HTR-8/SVneo (cell line): Measurements from ENCODE around the gene PLCL2.

Experiments
- DNase-seq: peaks from one replicate; pipeline ENCODE4 v3.0.0; 2011; ENCODE audit warnings: low spot score, mixed read lengths; ENCODE audit not compliant: insufficient read length
- FAIRE-seq: peaks from 2 replicates; lab custom pipeline; 2011; peaks lifted over from hg19 to GRCh38; lab: Jason Lieb, UNC

The PLCL2 gene

DNA sequence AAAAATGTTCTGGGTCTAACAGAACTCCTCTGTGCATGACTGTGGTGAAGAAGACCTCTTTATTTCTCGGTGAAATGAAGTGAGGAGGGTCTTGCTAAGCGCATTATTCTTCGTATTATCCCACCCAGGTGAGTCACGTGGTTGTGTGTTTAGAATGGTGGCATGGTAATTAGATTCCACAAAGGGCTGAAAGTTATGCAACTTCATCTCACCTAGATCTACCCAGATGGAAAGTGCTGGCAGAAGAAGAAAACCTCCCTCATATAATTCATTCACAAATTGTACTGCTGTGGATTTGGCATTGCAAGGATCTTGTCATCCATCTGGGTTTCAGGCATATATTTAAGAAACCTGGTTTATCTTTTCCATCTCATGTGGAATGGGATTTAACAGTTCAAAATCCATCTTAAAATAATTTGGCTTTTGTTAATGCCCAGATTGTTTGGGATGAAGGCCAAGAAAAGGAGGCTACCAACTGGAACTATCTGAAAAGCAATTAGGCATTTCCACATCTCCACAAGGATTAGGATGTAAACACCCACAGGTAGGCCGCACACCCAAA lies 175.3 kb downstream of the PLCL2 start:
- FAIRE-seq (no peak), DNase-seq (no peak)

DNA sequence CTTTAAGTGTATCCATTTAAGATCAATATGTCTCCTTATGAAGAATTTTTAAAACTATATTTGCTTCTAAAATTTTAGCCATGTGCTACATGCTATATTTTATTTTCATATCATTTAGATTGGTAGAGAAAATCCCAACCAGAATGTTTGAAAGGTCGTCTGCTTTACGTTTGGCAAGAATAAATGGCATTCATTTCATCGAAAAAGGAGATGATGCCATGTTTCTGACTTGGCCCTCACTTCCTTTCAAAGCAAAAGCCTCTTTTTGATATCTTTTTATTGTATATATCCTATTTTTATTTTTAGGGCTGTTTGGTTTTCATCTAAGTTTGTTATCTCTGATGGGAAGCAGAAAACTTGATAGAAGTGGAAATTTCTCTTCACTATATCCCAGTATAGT lies 176.2 kb downstream of the PLCL2 start:
- FAIRE-seq (no peak), DNase-seq (no peak)

DNA sequence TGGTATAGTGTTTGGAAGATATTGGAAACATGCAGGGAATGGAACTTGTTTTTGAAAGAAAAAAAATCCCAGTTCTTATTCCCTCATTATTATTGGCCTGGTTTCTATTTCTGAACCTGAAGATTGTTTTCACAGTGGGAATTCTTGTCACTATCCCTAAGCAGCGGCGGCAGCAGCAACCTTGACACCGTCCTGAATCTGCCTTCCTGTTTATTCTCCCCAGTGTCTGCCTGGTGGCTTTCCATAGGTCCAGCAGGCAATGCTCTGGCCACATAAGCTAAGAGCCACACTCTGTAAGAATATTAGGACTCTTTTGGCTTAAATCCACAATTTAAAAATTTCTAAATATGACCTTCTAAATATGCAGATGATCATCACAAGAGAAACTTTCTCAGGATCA lies 178.0 kb downstream of the PLCL2 start:
- no peak for FAIRE-seq

DNA sequence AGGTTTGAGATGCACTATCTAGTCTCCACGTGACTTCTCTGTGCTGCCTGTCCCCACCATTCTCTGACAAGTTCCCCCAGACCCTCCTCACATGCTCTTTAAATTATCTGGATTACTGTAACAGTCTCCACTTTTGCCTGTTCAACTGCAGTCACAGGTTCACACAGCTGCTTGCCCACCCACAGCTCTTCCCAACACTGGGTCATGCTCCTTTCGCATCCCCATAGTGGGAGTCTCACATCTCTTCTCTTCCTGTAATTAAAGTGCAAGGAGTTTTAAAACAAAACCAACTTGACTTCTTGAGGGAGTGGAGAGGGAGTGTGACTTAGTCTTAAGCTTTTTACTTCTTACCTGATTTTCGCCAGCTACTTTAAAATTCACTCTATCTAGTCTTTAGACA lies 178.8 kb downstream of the PLCL2 start:
- DNase-seq = no peak
- FAIRE-seq = no peak

More for the DNA sequence above, 178.0 kb downstream of the PLCL2 start:
- no peak for DNase-seq

DNA sequence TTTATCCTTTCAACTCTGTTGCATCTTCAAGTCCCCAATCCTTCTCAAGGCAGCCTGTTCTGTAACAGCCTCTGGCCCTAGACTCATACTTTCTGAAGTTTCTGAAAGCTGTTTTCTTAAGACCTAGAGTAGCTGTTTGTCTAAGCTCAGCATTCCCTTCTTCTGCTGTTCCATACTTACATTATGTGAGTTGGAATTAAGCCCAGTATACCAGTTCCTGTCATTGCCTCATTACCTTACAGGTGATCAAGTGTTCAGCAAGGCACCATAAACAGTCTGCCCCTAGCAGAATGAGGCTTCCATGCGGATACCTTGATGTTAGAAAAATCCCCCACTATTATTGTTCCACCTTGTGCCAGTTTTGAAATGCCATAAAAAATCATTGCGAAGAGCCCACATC lies 180.6 kb downstream of the PLCL2 start:
- DNase-seq (no peak), FAIRE-seq (no peak)

DNA sequence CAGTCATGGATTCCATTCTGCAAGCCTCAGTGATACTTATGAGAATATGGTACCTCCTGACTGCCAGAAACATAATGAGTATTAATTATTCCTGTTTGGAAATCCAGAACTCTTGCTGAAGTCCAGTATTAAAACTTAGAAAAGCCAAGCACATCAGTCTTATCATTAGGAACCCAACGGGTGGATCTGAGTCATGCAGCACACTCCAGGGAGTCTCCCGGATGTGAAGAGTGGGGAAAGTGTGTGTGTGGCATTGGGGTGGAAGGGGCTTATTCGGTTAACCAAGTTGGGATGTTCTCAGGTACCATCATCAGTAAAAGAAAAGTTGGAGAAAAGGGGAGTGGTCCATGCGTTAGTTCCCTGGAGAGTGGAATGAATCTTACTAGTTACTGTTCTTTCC lies 181.1 kb downstream of the PLCL2 start:
- FAIRE-seq (no peak), DNase-seq (no peak)

DNA sequence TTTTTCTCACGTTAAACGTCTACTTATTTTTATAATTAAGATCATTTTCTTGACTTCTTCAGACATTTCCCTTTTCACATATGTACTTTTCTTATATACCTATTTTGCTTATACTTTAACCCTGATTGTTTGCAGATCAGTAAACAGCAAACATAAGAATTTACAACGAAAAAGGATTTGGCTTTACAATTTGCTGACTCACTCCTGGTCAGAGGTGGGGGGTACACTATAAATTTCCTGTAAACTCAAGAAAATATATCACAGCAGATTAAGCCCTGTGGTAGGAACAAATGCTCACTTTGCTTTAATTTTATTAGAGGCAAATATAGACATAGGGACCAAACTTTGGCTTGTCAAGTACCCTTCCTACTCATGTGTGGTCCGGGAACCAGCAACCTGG lies 185.0 kb downstream of the PLCL2 start:
- DNase-seq (no peak), FAIRE-seq (no peak)

DNA sequence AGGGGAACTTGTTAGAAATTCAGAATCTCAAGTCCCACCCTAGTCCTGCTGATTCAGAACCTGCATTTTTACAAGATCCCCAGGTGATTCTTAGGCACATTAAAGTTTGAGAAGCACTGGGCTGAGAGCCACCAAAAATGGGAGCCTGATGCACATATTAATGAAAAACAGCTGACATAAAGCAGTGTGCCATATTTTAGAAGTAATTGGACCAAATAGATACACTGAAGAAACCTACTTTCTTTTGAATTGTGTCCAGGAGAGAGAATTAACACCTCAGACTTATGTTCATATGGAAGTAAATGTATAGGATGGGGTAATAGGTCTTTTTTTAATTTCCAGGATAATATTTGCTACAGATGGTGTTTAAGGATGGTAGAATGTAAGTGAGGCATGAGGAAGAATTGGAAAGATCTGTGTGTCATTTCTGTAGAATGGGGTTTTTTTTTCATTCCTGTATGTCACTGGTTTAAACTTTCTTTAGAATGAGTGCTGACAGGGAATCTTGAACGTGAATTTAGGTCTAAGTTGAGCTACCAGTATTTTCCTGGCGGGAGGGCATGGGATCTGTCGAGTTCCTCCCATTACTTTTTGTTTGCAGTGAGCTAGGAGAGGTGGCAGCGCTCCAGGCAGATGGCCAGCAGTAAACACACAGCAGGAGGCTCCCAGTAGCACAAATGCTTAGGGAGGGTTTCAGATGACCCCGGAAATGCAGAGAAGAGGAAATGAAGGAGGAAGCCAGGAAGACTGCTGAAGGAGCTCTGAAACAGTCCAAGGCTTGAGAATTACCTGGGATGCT lies 185.6 kb downstream of the PLCL2 start:
- DNase-seq (no peak), FAIRE-seq (no peak)

DNA sequence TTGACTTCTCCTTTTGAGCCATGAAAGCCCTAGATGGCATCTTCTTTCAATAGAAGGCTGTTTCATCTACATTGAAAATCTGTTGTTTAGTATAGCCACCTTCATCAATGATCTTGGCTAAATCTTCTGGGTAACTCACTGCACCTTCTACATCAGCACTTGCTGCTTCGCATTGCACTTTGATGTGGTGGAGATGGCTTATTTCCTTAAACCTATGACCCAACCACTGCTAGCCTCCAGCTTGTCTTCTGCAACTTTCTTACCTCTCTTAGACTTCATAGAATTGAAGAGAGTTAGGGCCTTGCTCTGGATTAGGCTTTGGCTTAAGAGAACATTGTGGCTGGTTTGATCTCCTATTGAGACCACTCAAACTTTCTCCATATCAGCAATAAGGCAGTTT lies 189.8 kb downstream of the PLCL2 start:
- DNase-seq (no peak), FAIRE-seq (no peak)

DNA sequence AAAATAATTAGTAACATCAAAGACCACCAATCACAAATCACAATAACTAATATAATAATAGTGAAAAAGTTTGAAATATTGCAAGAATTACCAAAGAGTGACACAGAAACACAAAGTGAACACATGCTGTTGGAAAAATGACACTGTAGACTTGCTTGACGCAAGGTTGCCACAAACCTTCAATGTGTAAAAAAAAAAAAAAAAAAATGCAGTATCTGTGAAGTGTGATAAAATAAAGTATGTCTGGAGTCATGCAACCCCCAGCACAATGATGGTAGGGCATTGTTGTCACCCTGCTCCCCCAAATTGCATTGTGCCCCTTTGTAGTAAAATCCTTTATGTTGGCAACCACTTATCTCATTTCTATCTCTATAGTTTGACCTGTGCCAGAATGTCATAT lies 190.6 kb downstream of the PLCL2 start:
- no peak for FAIRE-seq

DNA sequence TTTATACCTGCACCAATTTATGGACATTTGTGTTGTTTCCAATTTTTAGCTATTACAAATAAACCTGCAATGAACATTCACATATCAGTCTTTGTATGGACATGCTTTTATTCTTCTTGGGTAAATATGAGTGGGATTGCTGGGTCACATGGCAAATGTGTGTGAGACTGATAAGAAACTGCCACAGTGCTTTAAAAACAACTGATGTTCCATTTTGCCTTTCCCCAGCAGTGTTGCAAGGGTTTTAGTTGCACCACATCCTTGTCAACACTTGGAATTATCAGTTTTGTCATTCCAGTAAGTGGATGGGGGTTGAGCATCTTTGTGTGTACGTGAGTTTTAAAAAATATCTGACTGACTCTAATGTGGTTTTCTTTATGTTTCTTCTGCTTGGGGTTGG lies 191.2 kb downstream of the PLCL2 start:
- no peak for DNase-seq
- no peak for FAIRE-seq

More for the DNA sequence above, 190.6 kb downstream of the PLCL2 start:
- no peak for DNase-seq

DNA sequence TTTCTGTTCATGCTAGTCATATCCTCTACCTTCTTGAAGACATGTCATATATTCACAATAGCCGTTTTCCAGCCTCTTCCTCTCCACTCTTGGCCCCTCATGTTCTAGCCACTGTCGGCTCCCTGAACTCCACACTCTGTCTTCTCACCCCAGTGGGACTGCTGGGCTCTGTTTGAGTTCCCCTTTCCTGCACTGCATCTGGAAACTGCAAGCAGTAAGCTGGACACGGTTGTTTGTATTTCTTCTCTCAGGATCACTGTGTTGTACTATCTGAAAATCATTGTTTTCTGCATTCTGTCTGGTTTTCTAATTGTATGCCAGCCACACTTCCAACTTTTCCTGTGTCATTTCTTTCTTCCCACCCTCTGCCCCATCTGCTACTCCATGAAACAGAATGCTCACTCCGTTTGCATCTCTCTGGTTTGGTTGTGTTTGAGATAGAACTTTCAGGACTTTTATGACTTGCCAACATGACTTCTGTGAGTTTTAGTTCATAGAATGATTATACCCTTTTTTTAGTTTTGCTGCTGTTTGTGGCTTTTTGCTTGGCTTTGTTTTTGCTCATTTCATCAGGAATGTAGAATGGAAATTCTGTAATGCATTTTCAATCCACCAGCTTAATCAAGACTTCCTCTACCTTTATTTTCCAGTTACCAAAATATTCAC lies 192.3 kb downstream of the PLCL2 start:
- FAIRE-seq (no peak), DNase-seq (no peak)

DNA sequence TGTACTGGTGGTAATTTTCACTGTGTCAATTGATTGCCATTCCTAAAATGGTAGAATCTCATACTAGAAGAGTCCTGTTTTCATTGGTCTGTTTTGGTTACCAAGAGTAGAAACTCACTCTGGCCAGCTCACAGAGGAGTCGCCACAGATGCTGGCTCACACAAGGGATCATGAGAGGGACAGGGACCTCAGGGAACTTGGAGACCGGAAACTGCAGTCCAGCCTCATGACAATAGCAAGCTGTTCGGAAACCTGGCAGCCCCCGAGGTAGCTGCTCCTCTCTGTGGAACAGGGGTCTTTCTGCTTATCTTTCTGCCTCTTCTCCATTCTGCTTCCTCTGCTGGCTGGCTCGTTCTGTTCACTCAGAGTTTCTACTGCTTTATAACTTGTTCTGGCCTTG lies 192.9 kb downstream of the PLCL2 start:
- DNase-seq = no peak

DNA sequence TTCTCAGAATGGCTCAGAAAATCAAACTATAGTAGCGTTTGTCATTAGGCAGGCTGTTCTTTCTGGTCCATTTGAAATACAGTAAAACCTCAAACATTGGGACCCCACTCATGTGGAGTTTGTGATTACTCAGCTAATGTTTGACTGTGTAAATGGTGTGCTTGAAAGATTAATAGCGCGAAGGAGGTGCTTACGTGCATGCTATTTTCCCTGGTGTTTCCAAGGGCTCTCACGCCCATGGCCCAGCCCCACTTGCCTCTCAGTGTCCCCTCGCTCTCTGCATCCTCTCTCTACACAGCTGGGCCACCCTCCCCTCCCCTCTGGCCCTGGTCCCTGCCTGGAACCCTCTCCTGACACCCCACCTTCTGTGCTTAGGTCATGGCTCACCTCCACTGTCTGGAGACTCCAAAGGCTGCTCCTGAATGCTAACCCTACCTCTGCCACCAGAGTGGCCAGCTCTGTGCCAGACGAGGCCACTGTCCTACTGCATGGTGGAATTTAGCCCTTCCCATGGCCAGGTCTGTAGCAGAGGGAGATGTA lies 194.2 kb downstream of the PLCL2 start:
- DNase-seq (no peak), FAIRE-seq (no peak)

More for the DNA sequence above, 192.9 kb downstream of the PLCL2 start:
- FAIRE-seq = no peak

DNA sequence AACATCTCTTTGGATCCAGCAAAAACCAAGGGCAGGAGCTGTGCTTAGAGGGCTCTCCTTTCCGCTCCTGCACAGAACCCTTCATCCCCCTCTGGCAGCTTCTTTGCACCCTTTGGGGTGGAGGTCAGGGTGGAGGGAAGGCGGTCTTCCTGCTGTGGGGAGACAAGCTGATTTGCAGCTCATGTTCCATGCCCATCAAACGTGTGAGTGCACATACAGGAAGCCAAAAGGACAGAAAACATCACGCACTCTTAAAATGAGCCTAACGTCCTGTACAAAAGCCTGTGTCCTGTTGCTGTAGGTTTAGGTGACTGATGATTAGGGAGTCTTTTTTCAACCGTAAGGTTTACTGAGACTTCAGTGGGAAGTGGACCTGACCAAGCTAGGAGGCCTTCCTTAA lies 195.2 kb downstream of the PLCL2 start:
- DNase-seq (no peak), FAIRE-seq (no peak)

DNA sequence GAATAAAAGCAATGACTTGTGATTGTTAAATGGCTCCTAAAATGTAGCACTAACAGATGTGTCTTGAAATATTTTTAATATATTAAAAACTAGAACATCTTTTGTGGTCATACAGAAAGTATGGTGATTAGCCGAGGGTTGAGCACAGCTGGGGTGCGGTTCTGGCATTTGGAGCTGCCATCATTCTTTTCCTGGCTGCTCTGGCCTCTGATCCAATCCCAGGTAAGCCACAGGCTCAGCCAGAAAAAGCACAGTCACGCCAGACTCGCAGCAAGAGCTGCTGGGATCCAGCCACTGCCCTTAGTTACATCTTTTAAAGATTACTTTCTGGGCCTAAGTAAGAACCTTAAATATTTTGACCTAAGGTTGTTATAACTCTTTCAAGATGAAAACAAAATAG lies 196.8 kb downstream of the PLCL2 start:
- no peak for DNase-seq
- no peak for FAIRE-seq

DNA sequence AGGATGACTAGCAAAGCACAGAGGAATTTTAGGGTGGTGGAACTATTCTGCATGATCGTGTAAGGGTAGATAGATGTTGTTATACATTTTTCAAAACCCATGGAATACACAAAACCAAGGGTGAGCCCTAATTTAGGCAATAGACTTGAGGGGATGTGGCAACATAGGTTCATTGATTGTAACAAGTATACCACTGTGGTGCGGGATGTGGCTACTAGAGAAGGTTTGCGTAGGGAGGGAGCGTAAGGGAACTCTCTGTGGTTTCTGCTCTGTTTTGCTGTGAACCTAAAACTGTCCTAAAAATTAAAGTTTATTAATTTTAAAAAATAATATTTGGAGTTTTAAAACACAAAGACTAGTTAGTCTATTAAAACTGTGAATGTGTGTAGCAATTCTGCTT lies 202.8 kb downstream of the PLCL2 start:
- FAIRE-seq (no peak), DNase-seq (no peak)

DNA sequence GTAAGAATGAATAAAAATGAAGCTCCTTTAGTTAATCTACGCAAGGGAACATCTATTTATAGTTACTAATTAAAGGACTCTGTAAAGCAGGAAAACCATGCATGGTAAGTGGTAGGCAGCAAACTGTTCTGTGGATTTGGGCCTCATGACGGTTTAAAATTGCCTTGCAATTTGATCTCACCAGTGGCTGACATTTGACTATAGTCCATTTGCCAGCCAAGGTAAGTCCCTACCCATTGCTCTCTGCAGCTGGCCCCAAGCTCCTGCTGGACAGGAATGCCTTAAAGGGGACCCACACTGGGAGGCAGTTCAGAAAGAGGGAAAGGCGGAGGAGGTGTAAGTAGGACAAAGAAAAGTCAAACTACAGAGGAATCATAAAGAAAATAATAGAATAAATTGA lies 203.3 kb downstream of the PLCL2 start:
- FAIRE-seq (no peak), DNase-seq (no peak)

DNA sequence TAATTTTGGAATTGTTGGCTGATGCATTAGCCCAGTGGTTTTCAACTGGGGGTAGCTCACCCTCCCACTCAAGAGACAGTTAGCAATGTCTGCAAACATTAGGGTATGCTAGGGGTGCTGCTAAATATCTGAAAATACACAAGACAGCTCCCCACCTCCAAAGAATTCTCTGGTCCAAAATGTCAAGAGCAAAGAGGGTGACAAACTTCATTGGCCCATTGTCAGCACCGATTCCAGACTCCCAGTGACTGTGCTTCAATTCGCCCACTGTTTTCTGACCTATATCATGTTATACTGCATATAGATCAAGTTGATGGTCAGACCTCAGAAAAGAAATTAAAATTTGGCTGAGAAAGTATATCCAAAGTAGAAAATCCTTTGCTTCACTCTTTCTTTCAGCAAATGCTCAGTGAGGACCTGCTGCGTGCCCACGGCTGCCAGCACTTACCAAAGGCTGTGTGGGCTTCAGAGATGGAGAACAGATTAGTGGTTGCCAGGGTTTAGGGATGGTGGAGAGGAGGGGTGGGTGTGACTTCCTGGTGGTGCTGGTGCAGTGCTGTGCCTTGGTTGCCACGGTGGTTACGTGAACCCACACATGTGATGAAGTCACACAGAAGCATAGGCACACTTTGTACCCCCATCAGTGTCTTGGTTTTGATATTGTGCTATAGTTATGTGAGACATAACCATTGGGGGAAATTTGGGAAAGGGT lies 204.0 kb downstream of the PLCL2 start:
- FAIRE-seq (no peak), DNase-seq (no peak)

DNA sequence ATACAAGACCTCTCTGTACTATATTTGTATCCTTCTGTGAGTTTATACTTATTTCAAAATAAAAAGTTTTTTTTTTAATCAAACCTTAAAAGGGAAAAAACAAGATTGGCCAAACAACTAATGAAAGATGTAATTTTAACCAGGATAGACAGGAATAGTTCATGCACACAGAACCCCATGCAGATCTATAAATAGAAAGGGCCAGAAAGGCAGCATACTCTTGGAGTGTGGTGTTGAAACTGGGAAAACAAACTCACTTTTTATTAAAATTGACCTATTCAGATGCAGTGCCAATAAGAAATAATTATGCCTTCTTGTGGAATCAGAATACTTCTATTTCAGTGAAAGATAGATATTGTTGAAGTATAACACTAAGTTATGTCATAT lies 204.6 kb downstream of the PLCL2 start:
- DNase-seq = no peak
- FAIRE-seq = no peak
